Activated naive CD4-positive, alpha-beta T cell treated with anti-CD3 and anti-CD28 coated beads, Interleukin-2, amount 10 ng/mL, durations not matched to agents 7 days and 5 days (primary cell): ENCODE measurements around the gene FAM241B.

Experiments used
- CTCF ChIA-PET: fragments of 350-600 bp; sonication (Branson Sonifier 250); formaldehyde crosslinking; loops from one replicate; lab custom pipeline; 2021; ENCODE audit warnings: antibody characterized with exemption; lab: Charles Lee
- DNase-seq: peaks from one replicate; pipeline ENCODE4 v3.0.0-alpha.2; 2020
- H3K27ac Mint-ChIP-seq: one replicate; pipeline ENCODE4 v1.8.0; 2021; ENCODE audit warnings: mild to moderate bottlenecking, moderate library complexity, mixed read lengths
- H3K27me3 Mint-ChIP-seq: one replicate; pipeline ENCODE4 v1.8.0; 2021; ENCODE audit warnings: mild to moderate bottlenecking, mixed read lengths
- H3K36me3 Mint-ChIP-seq: one replicate; pipeline ENCODE4 v1.8.0; 2021; ENCODE audit warnings: mixed read lengths
- H3K4me1 Mint-ChIP-seq: one replicate; pipeline ENCODE4 v1.8.0; 2021; ENCODE audit warnings: mixed read lengths
- H3K4me3 Mint-ChIP-seq: one replicate; pipeline ENCODE4 v1.8.0; 2021; ENCODE audit warnings: mild to moderate bottlenecking, moderate library complexity, mixed read lengths
- H3K9me3 Mint-ChIP-seq: one replicate; pipeline ENCODE4 v1.8.0; 2021; ENCODE audit warnings: mixed read lengths

FAM241B gene

GRCh38 chr10:69638642-69639041 lies 8.6 kb downstream of the FAM241B start:
- H3K4me3 Mint-ChIP-seq = no peak overlapping the region
- no peak for DNase-seq
- CTCF ChIA-PET = interaction anchor here (0.8 to 13.1 kb wide), 7 partner anchors 11 to 289 kb away, joined by 3 to 302 read pairs (median 4); no protein-coding TSS in a partner anchor
- H3K9me3 Mint-ChIP-seq = no peaks in the 10 kb centered on the region
- H3K4me1 Mint-ChIP-seq = no peaks in the 10 kb centered on the region
- H3K27me3 Mint-ChIP-seq = peaks cover 19% of the 10 kb centered on the region
- no peak overlapping the region for H3K27ac Mint-ChIP-seq
- H3K36me3 Mint-ChIP-seq = no peaks in the 10 kb centered on the region

- Mint-ChIP-seq H3K27me3 (peaks cover 19% of the 10 kb centered on the region), H3K27ac (no peak overlapping the region), H3K36me3 (no peaks in the 10 kb centered on the region), H3K4me3 (no peak overlapping the region), H3K4me1 (no peaks in the 10 kb centered on the region), H3K9me3 (no peaks in the 10 kb centered on the region)
- peak; percentile 82 for DNase-seq
- CTCF ChIA-PET = interaction anchor here (0.8 to 13.1 kb wide), 12 partner anchors 8 to 288 kb away, joined by 3 to 302 read pairs (median 4); partner anchors contain the start of gene COL13A1
Observed at GRCh38 chr10:69639291-69640195, 9.5 kb downstream of the FAM241B start.

- Mint-ChIP-seq H3K27ac (no peak overlapping the region), H3K9me3 (no peaks in the 10 kb centered on the region), H3K36me3 (no peaks in the 10 kb centered on the region), H3K27me3 (peaks cover 19% of the 10 kb centered on the region), H3K4me3 (no peak overlapping the region), H3K4me1 (no peaks in the 10 kb centered on the region)
- CTCF ChIA-PET = interaction anchor here (0.7 to 13.1 kb wide), 11 partner anchors 8 to 276 kb away, joined by 3 to 302 read pairs (median 5); partner anchors contain the start of gene COL13A1
- peak; percentile 18 for DNase-seq
Observed at GRCh38 chr10:69640196-69640980, 10.3 kb downstream of the FAM241B start.

- H3K27ac Mint-ChIP-seq = no peak overlapping the region
- CTCF ChIA-PET = interaction anchor here (1.1 to 13.1 kb wide), 11 partner anchors 12 to 275 kb away, joined by 3 to 302 read pairs (median 5); partner anchors contain the start of gene COL13A1
- H3K9me3 Mint-ChIP-seq = no peaks in the 10 kb centered on the region
- DNase-seq = no peak
- H3K4me1 Mint-ChIP-seq = no peaks in the 10 kb centered on the region
- H3K4me3 Mint-ChIP-seq = no peak overlapping the region
- peaks cover 19% of the 10 kb centered on the region for H3K27me3 Mint-ChIP-seq
- no peaks in the 10 kb centered on the region for H3K36me3 Mint-ChIP-seq
Observed at GRCh38 chr10:69641261-69641980, 11.4 kb downstream of the FAM241B start.

- CTCF ChIA-PET = interaction anchor here (0.9 to 13.1 kb wide), 13 partner anchors 9 to 212 kb away, joined by 3 to 302 read pairs (median 5); partner anchors contain the start of gene COL13A1
- no peaks in the 10 kb centered on the region for H3K36me3 Mint-ChIP-seq
- no peaks in the 10 kb centered on the region for H3K9me3 Mint-ChIP-seq
- H3K4me3 Mint-ChIP-seq = no peak overlapping the region
- peaks cover 20% of the 10 kb centered on the region for H3K27me3 Mint-ChIP-seq
- no peak for DNase-seq
- H3K27ac Mint-ChIP-seq = no peak overlapping the region
- no peaks in the 10 kb centered on the region for H3K4me1 Mint-ChIP-seq
Observed at GRCh38 chr10:69642747-69643146, 12.7 kb downstream of the FAM241B start.

GRCh38 chr10:69643779-69644657 lies 14.0 kb downstream of the FAM241B start:
- Mint-ChIP-seq H3K36me3 (no peaks in the 10 kb centered on the region), H3K27ac (no peak overlapping the region), H3K4me1 (no peaks in the 10 kb centered on the region), H3K4me3 (no peak overlapping the region), H3K27me3 (peaks cover 27% of the 10 kb centered on the region), H3K9me3 (no peaks in the 10 kb centered on the region)
- DNase-seq = no peak
- CTCF ChIA-PET = interaction anchor here (0.6 to 13.1 kb wide), 14 partner anchors 8 to 363 kb away, joined by 3 to 302 read pairs (median 4); no protein-coding TSS in a partner anchor

GRCh38 chr10:69644658-69645295 lies 14.7 kb downstream of the FAM241B start:
- H3K27me3 Mint-ChIP-seq = peaks cover 32% of the 10 kb centered on the region
- peaks cover under 1% of the 10 kb centered on the region for H3K4me1 Mint-ChIP-seq
- H3K9me3 Mint-ChIP-seq = no peaks in the 10 kb centered on the region
- CTCF ChIA-PET = interaction anchor here (0.9 to 13.1 kb wide), 11 partner anchors 9 to 362 kb away, joined by 3 to 302 read pairs (median 4); no protein-coding TSS in a partner anchor
- H3K4me3 Mint-ChIP-seq = no peak overlapping the region
- H3K27ac Mint-ChIP-seq = no peak overlapping the region
- DNase-seq = peak; percentile 65
- H3K36me3 Mint-ChIP-seq = no peaks in the 10 kb centered on the region

- CTCF ChIA-PET = interaction anchor here (0.9 to 13.1 kb wide), 10 partner anchors 9 to 334 kb away, joined by 3 to 302 read pairs (median 5); no protein-coding TSS in a partner anchor
- Mint-ChIP-seq H3K27me3 (peaks cover 28% of the 10 kb centered on the region), H3K9me3 (no peaks in the 10 kb centered on the region), H3K4me1 (peaks cover 7% of the 10 kb centered on the region), H3K36me3 (no peaks in the 10 kb centered on the region), H3K27ac (no peak overlapping the region), H3K4me3 (no peak overlapping the region)
- DNase-seq = no peak
Observed at GRCh38 chr10:69645296-69646184, 15.5 kb downstream of the FAM241B start.

- peaks cover 16% of the 10 kb centered on the region for H3K4me1 Mint-ChIP-seq
- H3K27ac Mint-ChIP-seq = no peak overlapping the region
- H3K4me3 Mint-ChIP-seq = no peak overlapping the region
- CTCF ChIA-PET = interaction anchor here (1.0 to 13.1 kb wide), 7 partner anchors 10 to 335 kb away, joined by 3 to 302 read pairs (median 9); no protein-coding TSS in a partner anchor
- no peaks in the 10 kb centered on the region for H3K9me3 Mint-ChIP-seq
- DNase-seq = peak; percentile 18
- peaks cover 19% of the 10 kb centered on the region for H3K27me3 Mint-ChIP-seq
- H3K36me3 Mint-ChIP-seq = no peaks in the 10 kb centered on the region
Observed at GRCh38 chr10:69646185-69647060, 16.4 kb downstream of the FAM241B start.

- Mint-ChIP-seq H3K9me3 (peaks cover 3% of the 10 kb centered on the region), H3K4me3 (no peak overlapping the region), H3K27ac (no peak overlapping the region), H3K36me3 (no peaks in the 10 kb centered on the region), H3K4me1 (peaks cover 23% of the 10 kb centered on the region), H3K27me3 (peaks cover 16% of the 10 kb centered on the region)
- CTCF ChIA-PET = interaction anchor here (1.0 to 9.7 kb wide), 4 partner anchors 10 to 152 kb away, joined by 3 to 122 read pairs (median 6); no protein-coding TSS in a partner anchor
- no peak for DNase-seq
Observed at GRCh38 chr10:69647126-69647525, 17.1 kb downstream of the FAM241B start.
